H1 (cell line): ENCODE data around the gene ARHGEF7. TPM values are rescaled to one million over a fixed set of nuclear protein-coding genes. Genes with fewer than 3 reads are reported as not detected.

ENCODE experiments used
- CTCF ChIA-PET: fragments of 300-600 bp; sonication (Branson Sonifier 250); formaldehyde crosslinking; loops from one replicate; lab custom pipeline; 2021; ENCODE audit not compliant: partially characterized antibody; lab: Charles Lee
- POLR2A ChIA-PET: fragments of 300-600 bp; sonication (Branson Sonifier 250); formaldehyde crosslinking; loops from one replicate; lab custom pipeline; 2021; ENCODE audit warnings: inconsistent platforms; ENCODE audit not compliant: partially characterized antibody; lab: Charles Lee
- DNase-seq, 2 experiments: peaks; one replicate each; pipeline versions ENCODE4 v3.0.0 to v3.0.0-alpha.2; 2010 to 2022; ENCODE audit warnings: low spot score in 2 of 2, low read depth in 1 of 2, mixed read lengths in 1 of 2
- FAIRE-seq: peaks from 2 replicates; lab custom pipeline; 2011; peaks lifted over from hg19 to GRCh38; lab: Jason Lieb, UNC
- H2AFZ ChIP-seq: 2 replicates; pipeline ENCODE4 v1.8.1; 2012; ENCODE audit warnings: low read length, inconsistent platforms
- H2AK5ac ChIP-seq: 2 replicates; pipeline ENCODE4 v1.6.1; 2013; ENCODE audit warnings: low read depth, low read length
- H2BK120ac ChIP-seq: replicated peaks from 2 replicates; pipeline ENCODE3; 2013; ENCODE audit warnings: low read depth, low read length, inconsistent platforms
- H2BK12ac ChIP-seq: 2 replicates; pipeline ENCODE4 v1.6.1; 2013; ENCODE audit warnings: low read depth, low read length
- H2BK15ac ChIP-seq: 2 replicates; pipeline ENCODE4 v1.6.1; 2013; ENCODE audit warnings: low read length
- H2BK20ac ChIP-seq: 2 replicates; pipeline ENCODE4 v1.6.1; 2013; ENCODE audit warnings: low read length
- H2BK5ac ChIP-seq: 2 replicates; pipeline ENCODE4 v1.6.1; 2013; ENCODE audit warnings: low read depth, low read length
- H3K14ac ChIP-seq: 2 replicates; pipeline ENCODE4 v1.6.1; 2013; ENCODE audit warnings: inconsistent platforms; ENCODE audit not compliant: insufficient read length
- H3K18ac ChIP-seq: 2 replicates; pipeline ENCODE4 v1.6.1; 2013; ENCODE audit warnings: low read length; ENCODE audit errors: extremely low read depth
- H3K23ac ChIP-seq: 2 replicates; pipeline ENCODE4 v1.6.1; 2013; ENCODE audit warnings: inconsistent platforms; ENCODE audit not compliant: insufficient read length
- H3K23me2 ChIP-seq: 2 replicates; pipeline ENCODE4 v1.6.1; 2013; ENCODE audit warnings: low read depth, low read length
- H3K27ac ChIP-seq: 2 replicates; pipeline ENCODE4 v1.6.1; 2011; ENCODE audit warnings: low read depth, low read length, inconsistent platforms
- H3K27me3 ChIP-seq, 4 experiments: replicated peaks in 1 of 4; 1 replicate in 1 of 4; 2 replicates in 3 of 4; pipeline versions ENCODE4 v1.6.1 to v1.8.1; 2011 to 2013; ENCODE audit warnings: low read length in 3 of 4, mild to moderate bottlenecking in 3 of 4, inconsistent platforms in 2 of 4, mixed read lengths in 2 of 4, moderate library complexity in 1 of 4; ENCODE audit not compliant: control insufficient read depth in 3 of 4, insufficient read depth in 3 of 4; ENCODE audit errors: extremely low read depth in 1 of 4
- H3K36me3 ChIP-seq, 4 experiments: 2 replicates each; pipeline versions ENCODE4 v1.6.1 to v1.8.1; 2011 to 2013; ENCODE audit warnings: mild to moderate bottlenecking in 4 of 4, low read length in 3 of 4, moderate library complexity in 2 of 4, control low read depth in 1 of 4, inconsistent platforms in 1 of 4; ENCODE audit not compliant: insufficient read depth in 4 of 4, control insufficient read depth in 2 of 4
- H3K4ac ChIP-seq: replicated peaks from 2 replicates; pipeline ENCODE3; 2013; ENCODE audit warnings: low read length, low read depth, mixed read lengths, inconsistent platforms; ENCODE audit not compliant: insufficient read length
- H3K4me1 ChIP-seq, 4 experiments: replicated peaks in 1 of 4; 1 replicate in 1 of 4; 2 replicates in 3 of 4; pipeline versions ENCODE4 v1.6.1 to v1.8.1; 2011 to 2013; ENCODE audit warnings: low read length in 3 of 4, inconsistent platforms in 2 of 4, mixed read lengths in 1 of 4; ENCODE audit not compliant: insufficient read depth in 4 of 4, control insufficient read depth in 3 of 4
- H3K4me2 ChIP-seq, 2 experiments: 2 replicates each; pipeline versions ENCODE4 v1.6.1 to v1.8.1; 2011 to 2013; ENCODE audit warnings: low read depth in 2 of 2, low read length in 2 of 2, control low read depth in 1 of 2, inconsistent platforms in 1 of 2, mild to moderate bottlenecking in 1 of 2; ENCODE audit not compliant: insufficient read depth in 1 of 2
- H3K4me3 ChIP-seq, 4 experiments: fragments of 200-600, 300-600 bp in 1 of 4; sonication (generic), shearing (Covaris generic), sonication (Bioruptor Twin) in 1 of 4; 2 replicates each; pipeline versions ENCODE4 v1.5.1 to v1.8.1; 2011 to 2016; ENCODE audit warnings: low read length in 4 of 4, low read depth in 3 of 4, control low read depth in 2 of 4, inconsistent platforms in 2 of 4, mild to moderate bottlenecking in 2 of 4, mixed read lengths in 1 of 4, moderate library complexity in 1 of 4; ENCODE audit not compliant: insufficient read depth in 2 of 4; ENCODE audit errors: extremely low read depth in 1 of 4
- H3K56ac ChIP-seq: replicated peaks from 2 replicates; pipeline ENCODE3; 2013; ENCODE audit warnings: low read depth, mild to moderate bottlenecking, mixed read lengths, low read length, inconsistent platforms; ENCODE audit not compliant: insufficient read length
- H3K79me1 ChIP-seq: 2 replicates; pipeline ENCODE4 v1.6.1; 2013; ENCODE audit warnings: low read depth, low read length, control low read depth
- H3K79me2 ChIP-seq, 2 experiments: 2 replicates each; pipeline versions ENCODE4 v1.6.1 to v1.8.1; 2012 to 2013; ENCODE audit warnings: low read length in 2 of 2, mild to moderate bottlenecking in 2 of 2, inconsistent platforms in 1 of 2; ENCODE audit not compliant: insufficient read depth in 2 of 2, control insufficient read depth in 1 of 2
- H3K9ac ChIP-seq, 4 experiments: replicated peaks in 1 of 4; 1 replicate in 1 of 4; 2 replicates in 3 of 4; pipeline versions ENCODE4 v1.6.1 to v1.8.1; 2011 to 2013; ENCODE audit warnings: low read depth in 3 of 4, low read length in 3 of 4, control low read depth in 2 of 4, mild to moderate bottlenecking in 2 of 4, moderate library complexity in 2 of 4, inconsistent platforms in 1 of 4; ENCODE audit errors: extremely low read depth in 1 of 4
- H3K9me3 ChIP-seq, 2 experiments: 2 replicates each; pipeline versions ENCODE4 v1.6.1 to v1.8.1; 2012 to 2013; ENCODE audit warnings: mild to moderate bottlenecking in 2 of 2, moderate library complexity in 2 of 2, control low read depth in 1 of 2, inconsistent platforms in 1 of 2, low read depth in 1 of 2, low read length in 1 of 2, mixed read lengths in 1 of 2; ENCODE audit not compliant: insufficient read depth in 2 of 2
- H4K20me1 ChIP-seq, 2 experiments: replicated peaks in 1 of 2; 2 replicates each; pipeline versions ENCODE3 to v1.8.1; 2011 to 2013; ENCODE audit warnings: inconsistent platforms in 2 of 2, low read length in 2 of 2, mild to moderate bottlenecking in 1 of 2; ENCODE audit not compliant: insufficient read depth in 2 of 2, control insufficient read depth in 1 of 2
- H4K5ac ChIP-seq: 2 replicates; pipeline ENCODE4 v1.6.1; 2013; ENCODE audit warnings: low read length, low read depth, mixed read lengths, inconsistent platforms; ENCODE audit not compliant: insufficient read length
- H4K8ac ChIP-seq: 2 replicates; pipeline ENCODE4 v1.8.0; 2013; ENCODE audit warnings: mild to moderate bottlenecking, moderate library complexity, low read length, inconsistent platforms; ENCODE audit not compliant: insufficient read depth; ENCODE audit errors: extremely low read depth
- H4K91ac ChIP-seq: replicated peaks from 2 replicates; pipeline ENCODE3; 2013; ENCODE audit warnings: low read length, mixed read lengths, inconsistent platforms; ENCODE audit not compliant: insufficient read length
- SIN3A ChIP-seq, 2 experiments: IDR thresholded peaks in 1 of 2; conservative IDR thresholded peaks in 1 of 2; 2 replicates each; pipeline ENCODE4 v1.6.1; 2011 to 2012; ENCODE audit warnings: low read length in 2 of 2, improper control_type of control experiment in 1 of 2, low read depth in 1 of 2, mild to moderate bottlenecking in 1 of 2
- WGBS, 2 experiments: shearing (Covaris generic) in 1 of 2; methylation state at CpG; one replicate each; pipeline versions ENCODE4 v1.1.6 to v1.1.7; 2013 to 2015; ENCODE audit warnings: low lambda C conversion rate in 2 of 2, mixed read lengths in 2 of 2, inconsistent platforms in 1 of 2, low coverage in 1 of 2, missing lambda C conversion rate in 1 of 2; ENCODE audit not compliant: insufficient replicate concordance in 2 of 2, insufficient coverage in 1 of 2, insufficient read length in 1 of 2; ENCODE audit errors: extremely low coverage in 1 of 2, missing lambda C conversion rate in 1 of 2; 5-methylcytosine and 5-hydroxymethylcytosine counted together
- polyA plus RNA-seq, 7 experiments: library from polyadenylated mRNA; depleted of rRNA in 3 of 7; stranded (reverse) in 5 of 7; unstranded in 2 of 7; fragments of >200 nt in 5 of 7; fragments of 200-250 nt in 2 of 7; gene quantifications; 1 replicate in 5 of 7; 2 replicates in 1 of 7; 4 replicates in 1 of 7; pipeline versions ENCODE4 v1.2.1 to v1.2.3, GENCODE V29; 2011 to 2013; ENCODE audit warnings: missing spikeins in 2 of 7, mixed read lengths in 2 of 7
- total RNA-seq: library from RNA; stranded (reverse); fragmentation: NEBNext Ultra II Directional; extraction: Animal tissue kit (Norgen Biotek cat#: 25700); gene quantifications from 2 replicates; pipeline ENCODE4 v1.2.1, GENCODE V29; 2021

The ARHGEF7 gene
- total and polyA plus RNA-seq, 2 of the 8 experiments (the other 6 are each of a cell fraction or from before 2014, with no cell fraction given): 26.2 to 56.5 TPM

- FAIRE-seq: no peak
Measured at GRCh38 chr13:111095911-111096501, 19.1 kb upstream of the ARHGEF7 start.

More at GRCh38 chr13:111095911-111096501, 19.1 kb upstream of the ARHGEF7 start:
- no peak overlapping the region for H2BK15ac ChIP-seq
- no peak overlapping the region for H2BK20ac ChIP-seq
- no peak overlapping the region for H3K9ac ChIP-seq
- 90% methylated on average over 9 of the region's 9 CpGs; no CpG with 5 or more reads in 1 of the 2 experiments for WGBS, 2 experiments
- H3K14ac ChIP-seq: no peak overlapping the region
- no peak overlapping the region for H3K4me2 ChIP-seq
- CTCF ChIA-PET: interaction anchor here (1.1 to 1.4 kb wide), 3 partner anchors 15 to 151 kb away, joined by 3 to 4 read pairs (median 4); no protein-coding TSS in a partner anchor
- no peaks in the 10 kb centered on the region; a peak in 1 of 7 replicates for H3K4me1 ChIP-seq
- no peak overlapping the region for H3K23ac ChIP-seq
- no peak overlapping the region for H3K18ac ChIP-seq
- no peak overlapping the region for H3K27ac ChIP-seq
- POLR2A ChIA-PET: no interaction called here
- H3K23me2 ChIP-seq: no peaks in the 10 kb centered on the region
- no peak overlapping the region for H3K4ac ChIP-seq
- no peak for TF ChIP-seq SIN3A (conservative IDR thresholded peaks at IDR 0.05 in 1 of 2, IDR thresholded peaks at IDR 0.05 in 1 of 2; ENCODE audit: low read depth in 1 of 2, low read length in 2 of 2)
- no peak overlapping the region for H2BK12ac ChIP-seq
- no peak overlapping the region for H2AK5ac ChIP-seq
- H3K79me1 ChIP-seq: no peaks in the 10 kb centered on the region
- no peaks in the 10 kb centered on the region for H4K20me1 ChIP-seq
- no peak overlapping the region for H3K56ac ChIP-seq
- no peak overlapping the region for H2AFZ ChIP-seq
- no peaks in the 10 kb centered on the region for H3K36me3 ChIP-seq
- H4K8ac ChIP-seq: no peak overlapping the region
- no peak overlapping the region for H4K5ac ChIP-seq
- H2BK5ac ChIP-seq: no peak overlapping the region
- DNase-seq: no peak
- H3K27me3 ChIP-seq: no peaks in the 10 kb centered on the region
- no peak overlapping the region for H4K91ac ChIP-seq
- H3K4me3 ChIP-seq: no peak overlapping the region
- H3K79me2 ChIP-seq: no peaks in the 10 kb centered on the region
- H2BK120ac ChIP-seq: no peak overlapping the region
- H3K9me3 ChIP-seq: no peaks in the 10 kb centered on the region
